Osteocyte (in vitro differentiated cells): ENCODE results near the gene DUSP14. TPM values are rescaled to one million over a fixed set of nuclear protein-coding genes. Genes with fewer than 3 reads are reported as not detected.

Experiments used
- DNase-seq: peaks from one replicate; pipeline ENCODE4 v3.0.0; 2021; ENCODE audit warnings: mixed read lengths; ENCODE audit not compliant: unreplicated experiment; ENCODE audit errors: extremely low spot score
- H3K27ac Mint-ChIP-seq: one replicate; pipeline ENCODE4 v1.8.0; 2021; ENCODE audit warnings: mild to moderate bottlenecking, mixed read lengths; ENCODE audit not compliant: unreplicated experiment
- H3K27me3 Mint-ChIP-seq: one replicate; pipeline ENCODE4 v1.8.0; 2021; ENCODE audit warnings: mixed read lengths; ENCODE audit not compliant: unreplicated experiment
- H3K36me3 Mint-ChIP-seq: one replicate; pipeline ENCODE4 v1.8.0; 2021; ENCODE audit warnings: mixed read lengths; ENCODE audit not compliant: unreplicated experiment
- H3K4me1 Mint-ChIP-seq: one replicate; pipeline ENCODE4 v1.8.0; 2021; ENCODE audit warnings: mixed read lengths; ENCODE audit not compliant: unreplicated experiment
- H3K4me3 Mint-ChIP-seq: one replicate; pipeline ENCODE4 v1.8.0; 2021; ENCODE audit warnings: mild to moderate bottlenecking, moderate library complexity, mixed read lengths; ENCODE audit not compliant: unreplicated experiment
- H3K9me3 Mint-ChIP-seq: one replicate; pipeline ENCODE4 v1.8.0; 2021; ENCODE audit warnings: mixed read lengths; ENCODE audit not compliant: unreplicated experiment
- total RNA-seq: library from RNA; stranded (reverse); gene quantifications from 2 replicates; pipeline ENCODE4 v1.2.1, GENCODE V29; 2021
- TF ChIP-seq, protein P1 (sequence below): fragments of 200-600 bp; sonication (generic); IDR thresholded peaks from 2 replicates; pipeline ENCODE4 v1.5.0; 2021; ENCODE audit warnings: antibody characterized with exemption, mild to moderate bottlenecking, moderate library complexity

Gene DUSP14
- total RNA-seq, 1 donor from 2014 or later: 35.7 TPM

DNA sequence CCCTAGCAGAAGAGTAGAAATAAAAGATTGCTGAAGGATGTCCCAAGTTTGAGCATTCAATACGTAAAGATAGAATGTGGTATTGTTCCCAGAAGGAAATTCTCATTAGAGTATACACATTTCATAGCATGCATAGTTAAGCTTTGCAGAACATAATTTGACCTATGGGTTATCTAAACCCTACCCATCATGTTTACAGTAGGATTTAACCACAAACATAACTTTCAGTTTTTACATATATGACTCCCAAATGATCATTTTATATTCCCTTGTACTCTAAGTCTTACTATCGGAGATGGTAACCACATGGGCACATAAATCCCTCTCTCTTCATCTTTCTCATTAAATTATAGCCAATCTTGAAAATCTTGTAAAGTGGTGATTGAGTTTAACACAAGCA lies 68.6 kb downstream of the DUSP14 start:
- Mint-ChIP-seq H3K4me3 (no peak overlapping the region), H3K27ac (no peak overlapping the region), H3K27me3 (no peaks in the 10 kb centered on the region), H3K4me1 (no peaks in the 10 kb centered on the region), H3K36me3 (peaks cover 41% of the 10 kb centered on the region), H3K9me3 (no peaks in the 10 kb centered on the region)
- TF ChIP-seq, protein P1, sequence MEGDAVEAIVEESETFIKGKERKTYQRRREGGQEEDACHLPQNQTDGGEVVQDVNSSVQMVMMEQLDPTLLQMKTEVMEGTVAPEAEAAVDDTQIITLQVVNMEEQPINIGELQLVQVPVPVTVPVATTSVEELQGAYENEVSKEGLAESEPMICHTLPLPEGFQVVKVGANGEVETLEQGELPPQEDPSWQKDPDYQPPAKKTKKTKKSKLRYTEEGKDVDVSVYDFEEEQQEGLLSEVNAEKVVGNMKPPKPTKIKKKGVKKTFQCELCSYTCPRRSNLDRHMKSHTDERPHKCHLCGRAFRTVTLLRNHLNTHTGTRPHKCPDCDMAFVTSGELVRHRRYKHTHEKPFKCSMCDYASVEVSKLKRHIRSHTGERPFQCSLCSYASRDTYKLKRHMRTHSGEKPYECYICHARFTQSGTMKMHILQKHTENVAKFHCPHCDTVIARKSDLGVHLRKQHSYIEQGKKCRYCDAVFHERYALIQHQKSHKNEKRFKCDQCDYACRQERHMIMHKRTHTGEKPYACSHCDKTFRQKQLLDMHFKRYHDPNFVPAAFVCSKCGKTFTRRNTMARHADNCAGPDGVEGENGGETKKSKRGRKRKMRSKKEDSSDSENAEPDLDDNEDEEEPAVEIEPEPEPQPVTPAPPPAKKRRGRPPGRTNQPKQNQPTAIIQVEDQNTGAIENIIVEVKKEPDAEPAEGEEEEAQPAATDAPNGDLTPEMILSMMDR: no peak
- no peak for DNase-seq

GRCh38 chr17:37562016-37562745 lies 72.5 kb downstream of the DUSP14 start:
- no peaks in the 10 kb centered on the region for H3K27me3 Mint-ChIP-seq
- TF ChIP-seq, protein P1: no peak
- no peaks in the 10 kb centered on the region for H3K4me1 Mint-ChIP-seq
- H3K9me3 Mint-ChIP-seq: no peaks in the 10 kb centered on the region
- H3K27ac Mint-ChIP-seq: no peak overlapping the region
- H3K36me3 Mint-ChIP-seq: peaks cover 48% of the 10 kb centered on the region
- DNase-seq: no peak
- H3K4me3 Mint-ChIP-seq: no peak overlapping the region

Other genes with a start within 250 kb of the DUSP14 start
- gene C17orf78, start 113.9 kb upstream of the DUSP14 start, total RNA-seq: not detected in 2 replicates
- 63.5 and 63.8 TPM in 2 replicates for gene ACACA, start 83.1 kb upstream of the DUSP14 start, total RNA-seq
- 20.2 and 20.4 TPM in 2 replicates for gene TADA2A, start 83.0 kb upstream of the DUSP14 start, total RNA-seq
- 49.7 and 51.9 TPM in 2 replicates for gene SYNRG, start 119.5 kb downstream of the DUSP14 start, total RNA-seq
- gene DDX52, start 153.6 kb downstream of the DUSP14 start, total RNA-seq: 46.4 and 47.4 TPM in 2 replicates